DOHH2 (cell line): ENCODE results near the gene AWAT2.

Experiments
- EZH2phosphoT487 ChIP-seq: fragments of 200-600 bp; sonication (generic); IDR thresholded peaks from 2 replicates; pipeline ENCODE4 v1.6.1; 2017; ENCODE audit warnings: borderline replicate concordance, mild to moderate bottlenecking, antibody characterized with exemption, low read length, moderate library complexity, mixed read lengths
- TF ChIP-seq, protein P1 (sequence below): fragments of 200-600 bp; sonication (generic); IDR thresholded peaks from one replicate; pipeline ENCODE4 v1.5.1; 2014; ENCODE audit warnings: antibody characterized with exemption, mild to moderate bottlenecking, low read depth, low read length; ENCODE audit not compliant: poor library complexity, severe bottlenecking

DNA sequence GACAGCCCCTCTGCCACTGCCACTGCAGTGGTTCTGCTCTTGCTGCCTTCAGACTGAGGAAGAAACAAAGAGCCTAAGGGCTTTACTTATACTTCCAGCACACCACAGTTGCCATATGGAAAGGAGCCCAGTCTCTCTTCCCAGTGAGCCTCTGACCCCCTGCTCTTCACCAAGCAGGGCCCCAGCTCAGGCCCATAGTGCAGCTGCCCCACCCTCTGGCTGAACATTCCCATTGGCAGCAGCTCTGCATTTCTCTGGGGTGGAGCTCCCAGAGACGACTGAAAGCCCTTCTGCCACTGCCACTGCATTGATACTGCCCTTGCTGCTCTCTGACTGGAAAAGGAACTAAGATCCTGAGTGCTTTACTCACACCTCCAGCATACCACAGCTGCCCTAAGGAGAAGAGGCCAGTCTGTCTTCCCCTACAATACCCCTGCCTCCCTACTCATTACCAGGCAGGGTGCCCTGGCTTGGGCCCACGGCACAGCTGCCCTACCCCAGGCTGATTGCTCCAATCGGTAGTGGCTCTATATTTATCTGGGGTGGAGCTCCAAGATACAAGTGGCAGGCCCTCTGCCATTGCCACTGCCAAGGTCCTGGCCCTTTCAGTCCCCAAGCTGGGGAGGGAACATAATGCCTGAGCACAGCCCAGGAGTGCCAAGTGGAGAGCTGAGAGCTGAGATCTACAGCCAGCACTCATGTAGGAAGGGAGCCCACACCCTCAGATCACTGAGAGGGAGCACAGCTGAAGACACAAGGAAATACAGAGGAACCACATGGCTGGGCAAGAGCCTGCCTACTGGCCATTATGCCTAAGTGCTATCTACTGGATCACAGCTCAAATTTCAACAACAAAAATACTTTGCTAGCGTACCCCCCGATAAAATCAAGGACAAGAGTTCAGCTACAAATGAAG lies 36.0 kb downstream of the AWAT2 start:
- TF ChIP-seq, protein P1, sequence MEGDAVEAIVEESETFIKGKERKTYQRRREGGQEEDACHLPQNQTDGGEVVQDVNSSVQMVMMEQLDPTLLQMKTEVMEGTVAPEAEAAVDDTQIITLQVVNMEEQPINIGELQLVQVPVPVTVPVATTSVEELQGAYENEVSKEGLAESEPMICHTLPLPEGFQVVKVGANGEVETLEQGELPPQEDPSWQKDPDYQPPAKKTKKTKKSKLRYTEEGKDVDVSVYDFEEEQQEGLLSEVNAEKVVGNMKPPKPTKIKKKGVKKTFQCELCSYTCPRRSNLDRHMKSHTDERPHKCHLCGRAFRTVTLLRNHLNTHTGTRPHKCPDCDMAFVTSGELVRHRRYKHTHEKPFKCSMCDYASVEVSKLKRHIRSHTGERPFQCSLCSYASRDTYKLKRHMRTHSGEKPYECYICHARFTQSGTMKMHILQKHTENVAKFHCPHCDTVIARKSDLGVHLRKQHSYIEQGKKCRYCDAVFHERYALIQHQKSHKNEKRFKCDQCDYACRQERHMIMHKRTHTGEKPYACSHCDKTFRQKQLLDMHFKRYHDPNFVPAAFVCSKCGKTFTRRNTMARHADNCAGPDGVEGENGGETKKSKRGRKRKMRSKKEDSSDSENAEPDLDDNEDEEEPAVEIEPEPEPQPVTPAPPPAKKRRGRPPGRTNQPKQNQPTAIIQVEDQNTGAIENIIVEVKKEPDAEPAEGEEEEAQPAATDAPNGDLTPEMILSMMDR, result no peak
- no peak for TF ChIP-seq EZH2phosphoT487
